GM18907 (cell line): ENCODE measurements around the gene NRTN.

Source experiments
- ATAC-seq: cut with Tn5 transposase; IDR thresholded peaks from one replicate; pipeline ENCODE4 v1.9.1; 2021; ENCODE audit warnings: mild to moderate bottlenecking, moderate library complexity; ENCODE audit not compliant: unreplicated experiment

NRTN gene

DNA sequence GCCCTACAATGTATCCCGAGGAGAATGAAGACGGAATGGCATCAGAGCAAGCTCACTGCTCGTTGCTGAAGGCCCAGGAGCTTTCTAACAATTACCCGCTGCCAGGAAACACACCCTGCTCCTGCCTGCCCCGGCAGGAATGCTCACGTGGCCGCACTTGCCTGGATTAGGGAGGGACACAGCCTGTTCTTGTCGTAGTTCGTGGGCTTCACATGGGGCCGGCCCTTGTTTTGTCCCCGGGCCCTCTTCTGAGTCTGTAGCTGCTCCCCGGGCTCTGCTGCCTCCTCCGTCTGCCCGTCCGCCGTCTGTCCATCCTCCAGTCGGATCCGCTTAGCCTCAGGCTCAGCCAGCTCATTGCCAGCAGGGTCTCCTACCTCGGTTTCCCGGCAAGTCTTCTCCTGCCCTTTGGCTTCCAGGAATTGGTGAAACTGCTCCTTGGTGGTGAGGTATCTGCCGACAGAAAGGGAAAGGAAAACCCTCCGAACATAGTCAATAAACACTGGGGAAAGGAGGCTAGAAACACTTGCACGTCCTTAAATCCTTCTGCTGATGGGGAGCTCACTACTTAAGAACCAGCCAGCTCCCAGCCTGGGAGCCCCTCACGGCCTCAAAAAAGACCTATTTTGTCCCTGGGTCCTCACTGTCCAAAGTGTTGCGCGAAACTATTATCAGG is 14.8 kb upstream of the NRTN start:
- no peak for ATAC-seq

DNA sequence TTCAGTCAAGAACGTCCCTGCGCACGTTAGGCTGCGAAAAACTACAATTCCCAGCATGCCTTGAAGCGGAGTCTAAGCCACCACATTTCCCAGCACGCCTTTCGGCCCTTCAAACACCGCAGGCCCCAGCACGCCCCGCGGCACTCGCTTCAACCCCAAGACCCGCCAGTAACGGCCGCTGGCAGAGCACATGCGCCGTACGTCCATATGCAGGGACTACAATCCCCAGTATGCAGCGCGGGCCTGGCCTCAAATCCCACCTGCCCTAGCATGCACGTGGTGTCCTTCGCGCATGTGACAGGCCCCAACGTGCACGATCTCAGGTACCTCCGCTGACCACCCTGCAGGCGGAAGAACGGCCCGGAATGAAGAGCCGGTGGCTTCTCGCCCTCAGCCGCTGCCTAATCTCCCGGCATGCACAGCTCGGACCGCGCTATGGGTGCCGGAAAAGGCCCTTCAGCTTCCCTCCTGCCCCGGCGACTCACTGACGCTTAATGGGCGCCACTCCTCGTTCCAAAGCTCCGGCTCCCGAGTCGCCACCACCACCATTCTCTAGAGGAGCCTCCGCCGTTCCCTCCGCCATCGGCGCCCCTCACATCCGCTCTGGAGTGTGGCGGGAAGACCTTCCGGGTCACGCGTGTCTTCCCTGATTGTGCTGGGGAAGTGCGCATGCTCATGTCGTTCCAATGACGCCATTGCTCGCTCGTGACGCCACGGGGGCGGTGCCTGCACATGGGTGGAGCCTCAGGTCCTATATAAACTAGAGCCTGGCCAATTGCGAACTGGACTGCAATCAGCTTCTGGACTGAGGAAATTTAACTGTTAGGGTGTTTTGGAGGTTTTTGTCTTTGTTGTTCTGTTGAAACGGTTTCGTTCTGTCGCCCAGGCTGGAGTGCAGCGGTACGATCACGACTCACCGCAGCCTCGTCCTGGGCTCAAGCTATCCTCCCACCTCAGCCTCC is 14.0 kb upstream of the NRTN start, which contains the start of gene DUS3L:
DUS3L (minus strand) TSS at position 605 of the 962 bp plus-strand sequence; CDS start at position 583, 22 bp downstream.
- peak; percentile 87 for ATAC-seq

DNA sequence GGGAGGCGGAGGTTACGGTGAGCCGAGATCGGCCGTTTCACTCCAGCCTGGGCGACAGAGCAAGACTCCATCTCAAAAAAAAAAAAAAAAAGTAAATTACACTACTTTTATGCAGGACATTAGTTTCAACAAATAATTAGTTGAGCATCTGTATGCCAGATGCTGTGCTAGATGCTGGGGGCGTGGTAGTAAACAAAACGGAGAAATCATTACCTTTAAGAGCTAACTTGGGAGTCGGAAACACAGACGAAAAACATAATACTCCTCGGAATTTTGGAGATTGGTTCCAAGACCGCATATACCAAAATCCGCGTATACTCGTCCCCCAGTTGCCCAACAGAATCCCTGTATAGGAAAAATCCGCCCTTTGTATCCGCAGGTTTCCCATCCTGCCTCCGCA is 12.6 kb upstream of the NRTN start:
- no peak for ATAC-seq

DNA sequence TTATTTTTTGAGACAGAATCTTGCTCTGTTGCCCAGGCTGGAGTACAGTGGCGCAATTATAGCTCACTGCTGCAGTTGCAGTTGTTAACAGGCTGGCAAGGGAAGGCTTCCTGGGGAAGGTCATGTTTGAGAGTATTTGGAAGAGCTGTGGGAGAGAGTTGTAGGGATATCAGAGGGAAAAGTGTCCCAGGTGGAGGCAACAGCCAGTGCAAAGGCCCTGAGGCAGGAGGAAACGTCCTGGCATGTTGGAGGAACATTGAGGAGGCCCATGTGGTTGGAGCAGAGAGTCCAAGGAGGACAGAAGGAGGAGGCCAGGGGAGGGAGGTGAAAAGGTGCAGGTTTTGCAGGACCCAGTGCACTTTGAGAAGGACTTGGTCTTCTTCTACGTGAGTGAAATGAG is 11.7 kb upstream of the NRTN start:
- no peak for ATAC-seq

DNA sequence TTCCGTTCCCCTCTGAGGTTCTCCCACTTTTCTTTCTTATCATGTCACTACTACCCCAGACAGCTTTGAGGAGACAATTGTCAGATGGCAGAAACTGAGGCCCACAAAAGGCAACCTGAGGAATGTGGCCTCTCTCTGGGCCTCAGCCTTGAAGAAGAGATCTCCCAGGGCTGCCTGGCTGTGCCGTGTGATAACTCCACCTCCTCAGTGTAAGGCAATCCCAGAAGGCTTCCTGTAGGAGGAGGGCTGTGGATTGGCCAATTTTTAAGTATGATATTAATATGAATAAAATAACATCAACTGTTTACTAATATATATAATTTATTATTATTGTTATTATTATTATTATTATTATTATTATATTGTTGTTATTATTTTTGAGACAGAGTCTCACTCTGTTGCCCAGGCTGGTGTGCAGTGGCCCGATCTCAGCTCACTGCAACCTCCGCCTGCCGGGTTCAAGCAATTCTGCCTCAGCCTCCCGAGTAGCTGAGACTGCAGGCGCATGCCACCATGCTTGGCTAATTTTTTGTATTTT is 9.4 kb upstream of the NRTN start:
- ATAC-seq = no peak

DNA sequence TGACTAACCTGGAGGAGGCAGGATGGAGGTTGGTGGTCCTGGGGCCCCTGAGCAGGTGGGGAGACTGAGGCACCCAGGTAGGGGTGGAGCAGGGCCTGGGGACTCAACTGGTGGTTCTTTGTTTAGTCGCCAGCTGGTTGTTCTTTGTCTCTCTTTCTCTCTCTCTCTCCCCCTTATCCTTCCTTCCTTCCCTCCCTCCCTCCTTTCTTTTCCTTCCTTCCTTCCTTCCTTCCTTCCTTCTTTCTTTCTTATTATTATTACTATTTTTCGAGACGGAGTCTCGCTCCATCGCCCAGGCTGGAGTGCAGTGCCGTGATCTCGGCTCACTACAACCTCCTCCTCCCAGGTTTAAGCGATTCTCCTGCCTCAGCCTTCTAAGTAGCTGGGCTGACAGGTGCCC is 6.6 kb upstream of the NRTN start:
- no peak for ATAC-seq

DNA sequence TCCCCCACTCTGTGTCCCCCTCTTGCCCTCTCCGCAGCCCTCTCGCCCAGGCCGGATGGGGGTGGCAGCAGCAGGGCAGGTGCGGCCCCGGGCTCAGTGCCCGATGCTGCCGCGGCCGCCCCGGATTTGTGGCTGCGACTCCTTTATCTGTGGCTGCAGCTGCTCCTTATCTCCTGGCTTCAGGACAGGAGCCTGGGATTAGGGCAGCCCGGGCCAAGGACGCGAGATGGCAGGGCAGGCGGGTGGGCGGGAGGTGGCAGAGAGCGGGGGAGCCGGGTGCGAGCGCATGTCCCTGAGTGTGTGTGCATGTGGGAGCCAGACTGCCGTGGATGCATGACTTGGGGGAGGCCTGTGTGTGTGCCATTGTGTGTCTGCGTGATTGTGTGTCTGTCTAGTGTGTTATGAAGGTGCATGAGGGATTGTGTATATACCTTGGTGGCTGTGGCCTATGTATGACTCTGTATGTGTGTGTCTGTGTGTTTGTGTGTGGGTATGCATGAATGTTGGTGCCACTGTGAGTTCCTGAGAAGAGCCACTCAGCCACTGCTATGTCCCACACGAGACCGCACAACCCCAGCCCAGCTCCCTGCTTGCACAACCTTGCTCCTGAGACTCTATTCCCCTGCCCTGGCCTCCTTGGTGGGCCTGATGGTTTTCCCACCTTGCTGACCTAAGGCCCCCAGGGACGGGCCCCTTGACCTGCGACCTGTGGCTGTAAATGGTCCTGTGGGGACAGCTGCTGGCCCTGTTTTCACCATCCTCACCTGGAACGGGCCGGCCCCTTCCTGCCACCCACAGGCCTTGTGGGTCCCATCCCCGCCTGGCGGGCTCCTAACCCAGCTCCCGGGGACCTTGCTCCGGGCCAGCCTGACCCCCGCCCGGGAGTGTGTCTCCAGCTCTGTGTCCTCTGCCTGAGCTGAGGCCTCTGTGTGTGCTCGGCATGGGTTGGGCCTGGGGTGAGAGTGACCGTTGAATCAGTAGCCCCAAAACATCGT is 5.3 kb upstream of the NRTN start:
- ATAC-seq = no peak

DNA sequence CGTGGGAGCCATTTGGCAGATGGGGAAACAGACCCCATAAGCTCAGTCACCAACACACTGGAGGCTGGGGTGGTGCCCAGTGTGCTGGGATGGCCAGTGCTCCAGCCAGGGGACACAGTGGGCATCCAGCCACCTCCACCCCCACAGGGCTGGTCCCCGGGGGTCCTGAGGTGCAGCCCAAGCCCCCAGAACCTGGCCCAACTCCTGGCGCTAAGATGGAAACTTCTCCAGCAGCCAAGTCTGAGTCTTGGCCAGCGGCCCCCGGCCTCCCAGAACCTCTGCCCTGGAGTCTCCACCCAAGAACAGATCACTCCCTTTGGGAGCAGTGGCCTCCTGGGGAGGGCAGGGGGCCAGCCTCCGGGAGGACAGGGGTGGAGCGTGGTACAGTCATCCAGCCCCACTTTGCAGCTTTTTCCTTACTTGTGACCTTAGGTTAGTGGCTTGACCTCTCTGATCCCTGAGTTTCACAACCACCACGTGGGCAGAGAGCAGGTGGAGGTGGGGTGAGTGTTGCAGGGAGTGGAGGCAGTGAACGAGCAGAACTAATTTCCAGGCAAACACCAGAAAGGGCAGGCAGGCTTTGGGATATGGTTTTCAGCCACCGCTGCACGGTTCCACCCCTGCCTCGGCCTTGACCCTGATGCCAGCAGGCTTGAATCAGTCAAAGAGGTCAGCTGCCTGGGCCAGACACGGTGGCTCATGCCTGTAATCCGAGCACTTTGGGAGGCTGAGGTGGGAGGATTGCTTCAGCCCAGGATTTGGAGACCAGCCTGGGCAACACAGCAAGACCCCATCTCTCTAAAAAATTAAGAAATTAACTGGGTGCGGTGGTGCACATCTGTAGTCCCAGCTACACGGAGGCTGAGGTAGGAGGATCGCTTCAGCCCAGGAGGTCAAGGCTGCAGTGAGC is 4.3 kb upstream of the NRTN start:
- ATAC-seq = no peak

DNA sequence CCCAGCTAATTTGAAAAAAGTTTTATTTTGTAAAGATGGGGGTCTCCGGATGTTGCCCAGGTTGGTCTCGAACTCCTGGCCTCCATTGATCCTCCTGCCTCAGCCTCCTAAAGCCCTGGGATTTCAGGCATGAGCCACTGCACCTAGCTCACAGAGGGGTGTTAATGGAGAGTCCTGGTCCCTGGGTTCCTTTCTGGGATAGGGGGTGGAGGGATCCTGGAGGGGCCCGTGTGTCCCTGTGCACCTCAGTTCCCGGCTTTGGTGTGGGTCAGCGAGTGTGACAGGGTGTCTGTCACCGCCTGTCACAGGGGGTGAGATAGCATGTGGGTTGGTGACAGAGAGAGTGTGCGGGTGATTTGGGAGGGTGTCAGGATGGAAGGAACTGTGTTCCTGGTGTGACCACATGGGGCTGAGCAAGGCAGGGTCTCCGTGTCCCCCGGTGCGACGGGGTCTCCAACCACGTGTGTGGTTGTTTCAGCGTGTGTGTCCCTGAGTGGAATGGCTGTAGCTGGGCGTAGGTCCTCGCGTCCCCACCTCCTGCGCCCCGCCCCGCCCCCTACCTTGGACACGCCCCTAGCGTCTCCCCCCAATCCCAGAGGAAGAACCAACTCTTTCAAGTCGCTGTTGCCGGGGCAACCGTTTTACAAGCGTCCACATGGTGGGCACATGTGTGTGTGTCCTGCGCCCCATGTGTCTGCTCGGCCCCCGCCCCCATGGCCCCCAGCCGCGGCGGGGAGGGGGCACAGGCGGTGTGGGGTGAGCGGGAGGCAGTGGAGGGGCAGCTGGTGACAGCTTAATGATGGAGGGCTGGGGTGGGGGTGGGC is 2.9 kb upstream of the NRTN start:
- ATAC-seq = no peak

DNA sequence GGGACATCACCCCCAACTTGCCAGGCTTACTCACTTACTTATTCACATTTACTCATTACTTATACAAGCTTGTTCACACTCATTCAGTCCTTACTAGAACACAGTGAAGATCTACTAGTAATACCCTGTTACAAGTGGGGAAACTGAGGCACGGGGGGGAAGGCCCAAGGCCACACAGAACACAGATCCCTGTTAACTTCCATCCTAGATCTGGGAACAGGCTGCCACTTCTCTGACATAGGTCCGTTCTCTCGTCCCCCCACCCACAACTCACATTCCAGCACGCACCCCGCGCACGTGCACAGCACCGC is 1.5 kb upstream of the NRTN start:
- no peak for ATAC-seq

DNA sequence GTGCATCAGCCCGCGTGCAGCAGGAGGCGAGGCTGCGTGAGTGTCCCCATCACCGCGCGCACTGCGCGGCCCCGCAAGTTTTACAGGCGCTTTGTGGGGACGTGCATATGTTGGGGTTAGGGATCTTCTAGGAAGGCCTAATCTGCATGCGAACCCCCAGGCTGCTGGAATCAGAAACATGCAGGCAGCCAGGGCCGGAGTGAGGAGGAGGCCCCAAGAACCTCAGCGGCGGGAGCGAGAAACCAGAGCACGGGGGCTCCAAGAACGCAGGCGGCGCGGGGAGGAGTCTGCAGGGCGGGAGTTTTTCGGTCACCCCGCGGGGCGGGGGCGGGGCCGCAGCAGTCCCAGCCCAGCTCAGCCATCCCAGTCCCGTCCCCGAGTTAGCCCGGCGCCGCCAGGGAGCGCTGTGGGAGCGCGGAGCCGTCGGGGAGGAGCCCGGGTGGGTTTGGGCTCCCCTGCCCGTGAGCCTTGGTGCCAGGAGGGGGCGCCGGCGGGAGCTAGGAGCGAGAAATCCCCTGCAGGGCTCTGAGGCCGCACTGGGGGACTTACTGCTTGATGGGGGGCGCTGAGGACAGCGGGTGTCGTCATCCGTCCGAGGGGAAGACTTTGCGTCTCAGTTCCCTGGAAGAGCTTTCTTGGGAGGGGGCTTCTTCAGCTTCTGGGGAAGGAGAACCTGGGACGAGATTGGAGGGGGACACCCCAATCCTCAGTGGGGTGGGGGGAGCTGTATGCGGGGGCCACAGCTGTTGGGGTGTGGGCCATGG is 933 bp upstream of the NRTN start:
- ATAC-seq = peak; percentile 66

DNA sequence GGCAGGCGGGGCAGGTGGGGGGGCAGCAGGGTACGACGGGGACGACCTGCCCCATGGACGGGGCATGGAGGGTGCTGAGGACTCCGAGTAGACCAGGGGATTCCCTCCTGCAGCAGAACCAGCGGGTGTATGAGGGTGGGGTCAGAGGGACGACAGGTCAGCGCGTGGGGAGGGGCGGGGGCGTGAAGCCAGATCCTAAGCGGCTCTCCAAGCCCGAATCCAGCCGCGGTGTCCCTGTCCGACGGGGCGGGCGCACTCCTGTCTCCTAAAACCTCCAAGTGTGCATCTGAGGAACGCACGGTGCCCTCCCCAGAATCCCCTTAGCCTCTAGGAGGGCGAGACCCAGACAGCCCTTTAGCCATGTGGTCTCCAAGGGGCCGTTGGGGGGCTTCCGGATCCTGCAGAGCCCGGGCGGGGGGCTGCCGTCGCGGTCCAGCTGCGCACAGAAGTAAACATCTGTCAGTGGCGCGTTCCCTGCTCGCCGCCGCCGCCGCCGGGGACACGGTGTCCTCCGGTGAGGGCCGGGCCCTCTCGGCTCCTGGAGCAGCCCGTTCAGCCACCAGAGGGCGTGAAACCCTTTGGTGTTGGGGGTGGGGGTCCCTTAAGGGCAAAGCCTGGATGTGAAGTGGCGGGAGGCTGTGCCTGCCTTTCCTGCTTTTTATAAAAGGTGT is 730 bp downstream of the NRTN start:
- ATAC-seq = no peak

DNA sequence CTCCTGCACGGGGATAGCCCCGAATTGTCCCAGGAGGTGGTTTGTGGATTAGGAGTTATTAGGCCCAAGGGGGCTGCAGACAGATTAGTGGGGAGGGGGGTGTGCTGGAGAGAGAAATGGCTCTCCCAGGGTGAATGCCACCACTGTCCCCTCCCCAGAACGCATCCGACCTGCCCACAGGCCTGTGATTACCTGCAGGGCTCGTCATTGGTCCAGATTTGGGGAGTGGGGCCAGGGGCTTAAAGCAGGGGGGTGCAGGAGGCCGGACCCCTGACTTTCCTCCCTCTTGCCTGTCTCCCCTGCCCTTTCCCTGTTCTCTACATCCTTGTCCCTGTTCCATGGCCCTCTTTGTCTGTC is 1.2 kb downstream of the NRTN start:
- no peak for ATAC-seq

DNA sequence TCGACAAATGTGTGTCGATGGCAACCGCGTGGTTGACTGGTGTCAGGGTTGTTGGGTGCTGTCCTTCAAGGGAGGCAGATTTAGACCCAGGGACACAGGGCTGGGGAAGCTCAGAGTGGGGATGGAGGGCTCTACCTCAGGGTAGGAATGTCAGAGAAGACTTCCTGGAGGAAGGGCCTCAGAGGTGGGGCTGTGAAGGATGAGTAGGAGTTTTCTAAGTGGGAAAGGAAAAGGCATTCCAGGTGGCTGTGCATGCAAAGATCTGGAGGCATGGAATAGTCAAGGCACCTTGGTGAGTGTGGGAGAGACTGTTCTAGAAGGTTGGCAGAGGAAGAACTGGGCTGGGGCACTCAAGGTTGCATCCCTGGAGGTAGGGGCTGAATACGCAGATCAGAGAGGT is 2.0 kb downstream of the NRTN start:
- no peak for ATAC-seq

DNA sequence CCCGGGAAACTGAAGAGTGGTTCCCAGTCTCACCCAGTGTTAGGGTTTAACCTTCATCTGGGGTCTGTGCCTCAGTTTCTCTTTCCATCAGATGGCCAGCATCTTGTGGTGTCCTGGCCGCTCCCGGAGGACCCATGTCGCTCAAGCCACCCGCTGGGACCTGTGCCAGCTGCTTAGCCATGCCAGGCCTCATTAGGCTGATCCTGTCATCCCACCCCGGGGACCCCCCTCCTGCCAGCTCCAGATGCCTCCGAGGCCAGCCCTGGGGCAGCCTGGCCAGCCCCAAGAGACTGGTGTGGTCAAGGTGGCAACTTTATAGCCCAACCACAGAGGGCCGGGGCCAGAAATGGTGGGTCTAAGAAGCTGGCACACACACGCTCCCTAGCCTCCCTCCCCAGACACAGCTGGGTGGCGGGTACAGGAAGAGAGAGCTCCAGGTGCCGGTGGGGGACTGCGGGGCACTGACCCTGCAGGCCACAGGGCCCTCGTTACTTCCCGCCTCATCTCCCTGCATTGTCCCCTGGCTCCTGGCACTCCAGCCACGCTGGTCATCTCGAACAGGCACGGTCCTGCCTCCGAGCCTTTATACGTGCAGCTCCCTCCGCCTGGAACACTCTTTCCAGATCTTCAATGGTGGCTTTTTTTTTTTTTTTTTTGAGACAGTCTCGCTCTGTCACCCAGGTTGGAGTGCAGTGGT is 3.4 kb downstream of the NRTN start:
- ATAC-seq = no peak

DNA sequence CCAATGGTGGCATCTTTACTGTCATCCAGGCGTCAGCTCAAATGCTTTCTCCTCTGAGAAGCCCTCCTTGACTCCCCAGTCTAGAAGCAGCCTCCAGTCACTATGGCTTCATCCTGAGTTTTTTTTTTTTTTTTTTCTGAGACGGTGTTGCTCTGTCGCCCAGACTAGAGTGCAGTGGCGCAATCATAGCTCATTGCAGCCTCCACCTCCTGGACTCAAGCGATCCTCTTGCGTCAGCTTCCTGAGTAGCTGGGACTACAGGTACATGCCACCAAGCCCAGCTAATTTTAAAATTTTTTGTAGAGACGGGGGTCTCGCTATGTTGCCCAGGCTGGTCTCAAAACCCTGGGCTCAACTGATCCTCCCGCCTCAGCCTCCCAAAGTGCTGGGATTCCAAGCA is 4.2 kb downstream of the NRTN start:
- no peak for ATAC-seq

DNA sequence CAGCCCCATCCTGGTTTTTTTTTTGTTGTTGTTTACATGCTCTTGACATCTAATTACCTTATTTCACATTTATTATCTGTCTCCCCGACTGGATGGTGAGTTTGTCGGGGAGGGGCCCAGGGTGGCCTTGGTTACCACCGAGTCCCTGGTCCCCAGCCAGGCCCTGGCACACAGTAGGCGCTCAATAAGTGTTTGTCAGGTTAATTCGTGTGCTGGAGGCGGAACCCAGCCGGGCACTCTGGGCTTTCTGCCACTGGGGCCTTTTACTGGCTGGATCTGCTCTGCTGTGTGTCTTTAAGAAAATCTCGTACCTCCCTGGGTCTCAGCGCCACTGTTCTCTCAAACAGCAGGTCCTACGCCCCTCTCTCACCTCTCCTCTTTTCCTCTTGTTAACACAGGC is 4.6 kb downstream of the NRTN start:
- no peak for ATAC-seq
